Naive thymus-derived CD8-positive, alpha-beta T cell (primary cell): ENCODE data around the gene ZC3H12A. TPM values are rescaled to one million over a fixed set of nuclear protein-coding genes. Genes with fewer than 3 reads are reported as not detected.

Experiments
- ATAC-seq, 2 donors: fragments of 150-1000 bp; cut with Tn5 transposase in 1 of 2; sonication (Bioruptor Pico), chemical (Tn5 transposase) in 1 of 2; 1 replicate in 1 of 2; 2 replicates in 1 of 2; pipeline ENCODE4 v1.10.0; 2021; ENCODE audit warnings: mild to moderate bottlenecking in 2 of 2, moderate library complexity in 2 of 2
- POLR2A ChIA-PET: fragments of 350-600 bp; sonication (Branson Sonifier 250); formaldehyde crosslinking; loops from one replicate; lab custom pipeline; 2021; ENCODE audit warnings: antibody characterized with exemption; lab: Charles Lee
- DNase-seq, 10 donors: peaks; one replicate each; pipeline versions ENCODE4 v3.0.0 to v3.0.0-alpha.2; 2020 to 2022
- H3K27ac Mint-ChIP-seq, 10 donors: one replicate each; pipeline ENCODE4 v1.8.0; 2020 to 2022; ENCODE audit warnings: mild to moderate bottlenecking in 10 of 10, mixed read lengths in 10 of 10, moderate library complexity in 4 of 10, inconsistent platforms in 1 of 10
- H3K27me3 Mint-ChIP-seq, 5 donors: one replicate each; pipeline ENCODE4 v1.8.0; 2021 to 2022; ENCODE audit warnings: mixed read lengths in 5 of 5
- H3K36me3 Mint-ChIP-seq, 3 donors: one replicate each; pipeline ENCODE4 v1.8.0; 2020 to 2022; ENCODE audit warnings: mixed read lengths in 3 of 3, mild to moderate bottlenecking in 2 of 3, inconsistent platforms in 1 of 3
- H3K4me1 Mint-ChIP-seq, 4 donors: one replicate each; pipeline ENCODE4 v1.8.0; 2021 to 2022; ENCODE audit warnings: mixed read lengths in 4 of 4
- H3K4me3 Mint-ChIP-seq, 10 donors: one replicate each; pipeline ENCODE4 v1.8.0; 2020 to 2022; ENCODE audit warnings: mild to moderate bottlenecking in 10 of 10, mixed read lengths in 10 of 10, moderate library complexity in 6 of 10, inconsistent platforms in 1 of 10
- H3K9me3 Mint-ChIP-seq, 9 donors: one replicate each; pipeline ENCODE4 v1.8.0; 2020 to 2022; ENCODE audit warnings: mixed read lengths in 9 of 9, mild to moderate bottlenecking in 3 of 9, inconsistent platforms in 1 of 9, moderate library complexity in 1 of 9
- polyA plus RNA-seq, 3 donors: library from polyadenylated mRNA; unstranded; fragments of 300-500 nt; fragmentation: Illumina TruSeq; gene quantifications; one replicate each; pipeline ENCODE4 v1.2.3, GENCODE V29; 2021
- total RNA-seq, 8 experiments: library from RNA in 2 of 8; stranded (reverse) in 2 of 8; gene quantifications; one replicate each; pipeline ENCODE4 v1.2.3 and lab custom pipeline; 2021 to 2026

The ZC3H12A gene
- total and polyA plus RNA-seq, 5 experiments from 2014 or later, result 1.5 to 45.3 (median 10.0) TPM

DNA sequence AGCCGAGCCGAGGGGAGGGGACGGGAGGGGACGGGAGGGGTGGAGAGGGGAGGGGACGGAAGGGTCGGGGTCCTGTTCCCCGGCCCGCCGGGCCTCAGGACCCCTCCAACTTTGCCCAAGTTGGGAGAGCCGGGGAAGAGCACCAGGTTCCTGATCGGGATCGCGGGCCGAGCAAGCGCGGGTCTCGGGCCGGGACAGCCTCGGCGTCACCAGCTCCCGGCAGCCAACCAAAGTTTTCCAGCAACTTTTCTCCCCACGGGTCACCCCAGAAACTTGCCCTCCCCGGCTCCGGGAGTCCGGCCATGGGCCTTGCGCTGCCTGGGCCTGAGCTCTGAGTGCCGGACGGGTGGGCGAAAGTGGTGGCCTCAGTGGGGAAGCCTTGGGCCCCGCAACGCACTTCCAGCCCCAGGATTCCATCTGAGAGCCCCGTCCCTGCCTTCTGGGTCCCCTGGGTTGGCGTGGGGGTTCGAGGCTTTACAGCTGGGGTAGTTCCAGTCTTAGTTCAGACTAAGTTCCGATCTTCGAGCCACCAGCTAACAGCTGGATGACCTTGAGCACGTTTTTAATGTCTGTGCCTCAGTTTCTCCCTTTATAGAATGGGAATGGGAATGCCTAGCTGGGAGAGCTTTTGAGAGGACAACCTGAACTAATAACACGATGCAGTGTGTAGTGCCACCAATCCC lies 458 bp downstream of the ZC3H12A start:
- Mint-ChIP-seq H3K9me3 (no peaks in the 10 kb centered on the region), H3K27ac (peak overlapping the region; percentile 91 to 99 (median 98)), H3K4me3 (peak overlapping the region; percentile 84 to 99 (median 96)), H3K4me1 (peaks cover 47 to 68% (median 63%) of the 10 kb centered on the region in 4 donors), H3K36me3 (peaks cover 0 to 36% (median 20%) of the 10 kb centered on the region in 3 donors), H3K27me3 (no peaks in the 10 kb centered on the region)
- POLR2A ChIA-PET, result interaction anchor here (0.7 to 8.8 kb wide), 13 partner anchors 8 to 1011 kb away, joined by 3 to 133 read pairs (median 7); partner anchors contain the start of genes CDCA8, GNL2, MEAF6 and MRPS15
- ATAC-seq, result no peak
- DNase-seq, result no peak

DNA sequence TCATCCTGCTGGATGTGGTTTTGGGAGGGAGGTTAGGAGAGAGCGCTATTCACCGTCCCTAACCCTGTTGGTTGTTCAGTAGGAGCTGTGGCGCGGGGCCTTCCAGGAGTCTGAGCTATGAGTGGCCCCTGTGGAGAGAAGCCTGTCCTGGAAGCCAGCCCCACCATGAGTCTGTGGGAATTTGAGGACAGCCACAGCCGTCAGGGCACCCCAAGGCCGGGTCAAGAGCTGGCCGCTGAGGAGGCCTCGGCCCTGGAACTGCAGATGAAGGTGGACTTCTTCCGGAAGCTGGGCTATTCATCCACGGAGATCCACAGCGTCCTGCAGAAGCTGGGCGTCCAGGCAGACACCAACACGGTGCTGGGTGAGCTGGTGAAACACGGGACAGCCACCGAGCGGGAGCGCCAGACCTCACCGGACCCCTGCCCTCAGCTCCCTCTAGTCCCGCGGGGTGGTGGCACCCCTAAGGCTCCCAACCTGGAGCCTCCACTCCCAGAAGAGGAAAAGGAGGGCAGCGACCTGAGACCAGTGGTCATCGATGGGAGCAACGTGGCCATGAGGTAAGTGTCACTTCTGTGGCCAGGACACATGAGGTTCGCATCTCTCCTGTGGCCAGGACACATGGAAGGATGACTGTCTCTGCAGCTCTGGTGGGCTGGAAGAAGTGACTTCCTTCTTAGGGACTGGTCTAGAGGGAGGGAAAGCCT lies 1.2 kb downstream of the ZC3H12A start:
- H3K4me1 Mint-ChIP-seq, result peaks cover 47 to 71% (median 64%) of the 10 kb centered on the region in 4 donors
- no peaks in the 10 kb centered on the region for H3K27me3 Mint-ChIP-seq
- DNase-seq, result peak in 1 of 10 donors; percentile 8
- H3K9me3 Mint-ChIP-seq, result no peaks in the 10 kb centered on the region
- H3K27ac Mint-ChIP-seq, result peak overlapping the region; percentile 91 to 99 (median 98)
- no peak for ATAC-seq
- peak overlapping the region; percentile 84 to 99 (median 96) for H3K4me3 Mint-ChIP-seq
- H3K36me3 Mint-ChIP-seq, result peaks cover 0 to 38% (median 20%) of the 10 kb centered on the region in 3 donors
- POLR2A ChIA-PET, result interaction anchor here (0.5 to 8.8 kb wide), 14 partner anchors 9 to 380 kb away, joined by 3 to 133 read pairs (median 8); partner anchors contain the start of genes CDCA8, GNL2 and MEAF6

DNA sequence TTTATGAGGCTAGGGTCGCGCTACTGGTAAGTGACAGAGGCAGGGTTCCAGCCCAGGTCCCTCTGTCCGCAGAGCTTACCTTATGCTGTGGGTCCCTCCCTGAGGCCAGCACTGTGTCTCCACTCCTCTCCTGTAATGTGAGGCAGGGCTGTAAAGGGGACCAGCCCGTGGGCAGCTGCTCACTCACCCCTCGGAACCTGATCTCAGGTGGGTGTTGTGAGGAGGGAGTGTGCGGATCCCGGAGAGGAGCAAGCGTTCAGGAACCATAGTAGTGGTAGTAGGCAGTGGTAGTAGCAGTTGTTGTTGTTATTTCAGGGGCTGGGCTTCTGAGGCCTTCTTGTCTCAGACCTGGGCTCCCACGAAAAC lies 1.7 kb downstream of the ZC3H12A start:
- Mint-ChIP-seq H3K36me3 (peaks cover 0 to 43% (median 20%) of the 10 kb centered on the region in 3 donors), H3K4me3 (peak overlapping the region; percentile 84 to 99 (median 96)), H3K9me3 (no peaks in the 10 kb centered on the region), H3K27me3 (no peaks in the 10 kb centered on the region), H3K4me1 (peaks cover 47 to 71% (median 64%) of the 10 kb centered on the region in 4 donors), H3K27ac (peak overlapping the region; percentile 83 to 99 (median 98))
- POLR2A ChIA-PET, result interaction anchor here (0.5 to 8.8 kb wide), 11 partner anchors 9 to 1316 kb away, joined by 3 to 133 read pairs (median 8); partner anchors contain the start of genes CDCA8, GNL2 and MEAF6
- peak in 1 of 10 donors; percentile 12 for DNase-seq
- ATAC-seq, result no peak

GRCh38 chr1:37476460-37477197 lies 2.2 kb downstream of the ZC3H12A start:
- POLR2A ChIA-PET, result interaction anchor here (0.5 to 8.8 kb wide), 10 partner anchors 9 to 1317 kb away, joined by 3 to 133 read pairs (median 12); partner anchors contain the start of genes CDCA8, GNL2 and MEAF6

GRCh38 chr1:37477198-37477931 lies 3.0 kb downstream of the ZC3H12A start:
- Mint-ChIP-seq H3K36me3 (peaks cover 0 to 56% (median 28%) of the 10 kb centered on the region in 3 donors), H3K27me3 (no peaks in the 10 kb centered on the region), H3K4me1 (peaks cover 41 to 69% (median 62%) of the 10 kb centered on the region in 4 donors), H3K27ac (peak overlapping the region; percentile 96 to 99 (median 98)), H3K9me3 (no peaks in the 10 kb centered on the region), H3K4me3 (peak overlapping the region; percentile 84 to 99 (median 96))
- POLR2A ChIA-PET, result interaction anchor here (1.0 to 8.8 kb wide), 11 partner anchors 9 to 1317 kb away, joined by 3 to 133 read pairs (median 12); partner anchors contain the start of genes CDCA8, GNL2 and MEAF6
- ATAC-seq (peak; percentile 60 to 68), DNase-seq (peak; percentile 74 to 94 (median 82))

More at GRCh38 chr1:37476460-37477197, 2.2 kb downstream of the ZC3H12A start:
- no peaks in the 10 kb centered on the region for H3K9me3 Mint-ChIP-seq
- no peaks in the 10 kb centered on the region for H3K27me3 Mint-ChIP-seq
- peak overlapping the region; percentile 96 to 99 (median 98) for H3K27ac Mint-ChIP-seq
- peaks cover 0 to 49% (median 21%) of the 10 kb centered on the region in 3 donors for H3K36me3 Mint-ChIP-seq
- H3K4me3 Mint-ChIP-seq, result peak overlapping the region; percentile 84 to 99 (median 96)
- peaks cover 46 to 72% (median 64%) of the 10 kb centered on the region in 4 donors for H3K4me1 Mint-ChIP-seq
- no peak for ATAC-seq
- no peak for DNase-seq

- Mint-ChIP-seq H3K27me3 (no peaks in the 10 kb centered on the region), H3K9me3 (no peaks in the 10 kb centered on the region), H3K4me1 (peaks cover 40 to 66% (median 60%) of the 10 kb centered on the region in 4 donors), H3K4me3 (peak overlapping the region; percentile 84 to 99 (median 96)), H3K27ac (peak overlapping the region; percentile 96 to 99 (median 98)), H3K36me3 (peaks cover 0 to 61% (median 31%) of the 10 kb centered on the region in 3 donors)
- DNase-seq (no peak), ATAC-seq (no peak)
- POLR2A ChIA-PET, result interaction anchor here (0.9 to 8.8 kb wide), 15 partner anchors 8 to 213 kb away, joined by 3 to 133 read pairs (median 6); partner anchors contain the start of genes CDCA8, GNL2, MEAF6 and SNIP1
These were observed 3.6 kb downstream of the ZC3H12A start for GRCh38 chr1:37477946-37478345.

- POLR2A ChIA-PET, result interaction anchor here (0.6 to 8.8 kb wide), 15 partner anchors 8 to 213 kb away, joined by 3 to 133 read pairs (median 6); partner anchors contain the start of genes CDCA8, MEAF6 and SNIP1
- Mint-ChIP-seq H3K27ac (peak overlapping the region; percentile 96 to 99 (median 98)), H3K9me3 (no peaks in the 10 kb centered on the region), H3K4me3 (peak overlapping the region; percentile 84 to 99 (median 96)), H3K27me3 (no peaks in the 10 kb centered on the region), H3K4me1 (peaks cover 37 to 61% (median 56%) of the 10 kb centered on the region in 4 donors), H3K36me3 (peaks cover 0 to 66% (median 31%) of the 10 kb centered on the region in 3 donors)
- peak in 1 of 2 donors; percentile 8 for ATAC-seq
- peak in 1 of 10 donors; percentile 41 for DNase-seq
These were observed 4.1 kb downstream of the ZC3H12A start for GRCh38 chr1:37478451-37478881.

DNA sequence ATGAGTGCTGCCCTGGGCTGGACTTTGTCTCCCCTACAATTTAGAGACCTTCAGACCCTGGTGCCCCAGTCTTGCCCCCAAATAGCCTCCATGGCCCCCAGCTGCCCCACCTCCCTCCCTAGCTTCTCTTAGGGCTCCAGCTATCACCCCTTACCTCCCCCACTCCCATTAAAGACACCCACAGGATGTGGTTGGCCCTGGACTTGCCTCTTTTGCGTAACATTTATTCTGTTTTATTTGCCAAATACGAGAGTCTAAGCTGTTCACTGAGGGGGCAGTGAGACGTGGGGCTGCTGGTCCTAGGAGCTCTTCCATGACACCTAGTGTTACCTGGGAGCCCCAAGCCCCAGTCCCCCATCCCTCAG lies 4.5 kb downstream of the ZC3H12A start:
- peak in 1 of 2 donors; percentile 26 for ATAC-seq
- Mint-ChIP-seq H3K36me3 (peaks cover 0 to 70% (median 31%) of the 10 kb centered on the region in 3 donors), H3K27ac (peak overlapping the region; percentile 96 to 99 (median 98)), H3K27me3 (no peaks in the 10 kb centered on the region), H3K4me1 (peaks cover 33 to 57% (median 53%) of the 10 kb centered on the region in 4 donors), H3K4me3 (peak overlapping the region; percentile 84 to 99 (median 96)), H3K9me3 (no peaks in the 10 kb centered on the region)
- peak in 6 of 10 donors; percentile 38 to 73 (median 63) for DNase-seq
- POLR2A ChIA-PET, result interaction anchor here (0.6 to 8.8 kb wide), 16 partner anchors 7 to 212 kb away, joined by 3 to 133 read pairs (median 6); partner anchors contain the start of genes CDCA8, MEAF6 and SNIP1

DNA sequence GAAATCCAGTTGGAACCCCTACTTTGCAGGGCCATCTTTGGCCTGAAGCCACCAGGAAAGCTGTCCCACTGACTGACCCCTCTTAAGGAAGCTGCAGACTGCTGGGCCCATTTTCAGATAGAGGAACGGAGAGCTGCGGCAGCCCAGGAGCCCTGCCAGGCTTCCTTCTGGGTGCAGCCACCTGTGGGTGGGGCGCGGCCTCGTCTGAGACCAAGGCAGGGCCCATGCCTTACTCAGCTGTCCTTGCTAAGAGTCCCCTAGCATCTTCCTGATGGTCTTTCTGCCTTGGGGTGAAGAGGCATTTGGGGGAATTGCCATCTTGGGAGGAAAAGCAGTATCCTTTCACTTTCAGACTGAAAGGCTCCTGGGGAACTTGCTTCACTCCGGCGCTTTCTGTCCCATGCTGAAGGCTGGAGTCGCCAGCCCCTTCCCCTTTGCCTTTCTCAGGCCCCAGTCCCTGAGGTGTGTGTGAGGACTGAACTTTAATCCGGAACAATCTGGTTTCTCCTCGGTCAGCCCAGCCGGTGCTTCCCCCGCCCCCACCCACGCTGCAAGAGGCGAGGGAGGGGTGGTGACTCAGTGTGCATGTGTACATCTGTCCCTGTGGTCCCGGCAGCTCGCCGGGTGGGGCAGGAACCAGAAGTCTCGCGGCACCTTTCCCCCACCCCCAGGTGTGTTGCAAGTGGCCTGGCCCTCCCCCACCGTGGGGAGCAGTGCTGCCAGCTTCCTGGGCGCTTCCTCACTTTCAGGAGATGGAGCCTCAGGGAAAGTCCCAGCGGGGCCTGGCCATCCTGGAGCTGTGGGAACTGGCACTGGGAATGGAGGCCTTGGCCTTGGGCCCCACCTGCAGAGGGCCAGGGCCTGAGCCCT lies 5.1 kb downstream of the ZC3H12A start:
- Mint-ChIP-seq H3K27ac (peak overlapping the region; percentile 96 to 99 (median 98)), H3K9me3 (no peaks in the 10 kb centered on the region), H3K36me3 (peaks cover 0 to 75% (median 31%) of the 10 kb centered on the region in 3 donors), H3K4me1 (peaks cover 35 to 57% (median 53%) of the 10 kb centered on the region in 4 donors), H3K4me3 (peak overlapping the region; percentile 84 to 99 (median 96)), H3K27me3 (no peaks in the 10 kb centered on the region)
- POLR2A ChIA-PET, result interaction anchor here (0.6 to 8.8 kb wide), 15 partner anchors 7 to 1627 kb away, joined by 3 to 133 read pairs (median 6); partner anchors contain the start of genes CDCA8, MEAF6, SNIP1 and YRDC
- DNase-seq (peak; percentile 65 to 93 (median 74)), ATAC-seq (peak; percentile 48 to 59)

DNA sequence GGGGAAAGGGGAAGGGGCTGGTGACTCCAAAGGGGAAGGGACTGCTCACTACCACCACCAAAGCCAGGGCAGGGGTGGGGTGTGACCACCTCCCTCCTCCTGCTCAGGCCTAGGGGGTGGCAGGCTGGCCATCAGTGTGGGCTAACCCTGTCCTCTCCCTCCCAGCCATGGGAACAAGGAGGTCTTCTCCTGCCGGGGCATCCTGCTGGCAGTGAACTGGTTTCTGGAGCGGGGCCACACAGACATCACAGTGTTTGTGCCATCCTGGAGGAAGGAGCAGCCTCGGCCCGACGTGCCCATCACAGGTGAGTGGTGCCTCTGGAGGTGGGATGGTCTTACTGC lies 5.7 kb downstream of the ZC3H12A start:
- Mint-ChIP-seq H3K36me3 (peaks cover 0 to 74% (median 31%) of the 10 kb centered on the region in 3 donors), H3K4me3 (peak overlapping the region; percentile 52 to 99 (median 96)), H3K9me3 (no peaks in the 10 kb centered on the region), H3K27me3 (no peaks in the 10 kb centered on the region), H3K27ac (peak overlapping the region; percentile 75 to 99 (median 98)), H3K4me1 (peaks cover 33 to 57% (median 54%) of the 10 kb centered on the region in 4 donors)
- ATAC-seq (no peak), DNase-seq (peak in 1 of 10 donors; percentile 13)
- POLR2A ChIA-PET, result interaction anchor here (0.8 to 8.8 kb wide), 7 partner anchors 10 to 328 kb away, joined by 3 to 133 read pairs (median 7); partner anchors contain the start of genes CDCA8, MEAF6, SNIP1 and YRDC
